Esophagus squamous epithelium (tissue), 4 donors: ENCODE measurements around the gene NNT.
"Not testable (repeated sequence)": the region's sequence is repeated elsewhere in the genome, so short reads cannot be mapped to it uniquely, and the experiment has no call there.

ENCODE experiments used
- POLR2A ChIP-seq, 4 donors: fragments of 450-650 bp; IDR thresholded peaks; one replicate each; pipeline ENCODE4 v1.6.1; 2017; ENCODE audit warnings: antibody characterized with exemption in 4 of 4, mild to moderate bottlenecking in 4 of 4, moderate library complexity in 3 of 4
- TF ChIP-seq, protein P1 (sequence below), 6 experiments: fragments of 450-650 bp in 4 of 6; fragments of 200-600 bp in 2 of 6; sonication (generic) in 2 of 6; IDR thresholded peaks; one replicate each; pipeline ENCODE4 v1.5.1; 2016 to 2019; ENCODE audit warnings: antibody characterized with exemption in 6 of 6, mild to moderate bottlenecking in 4 of 6, moderate library complexity in 4 of 6

DNA sequence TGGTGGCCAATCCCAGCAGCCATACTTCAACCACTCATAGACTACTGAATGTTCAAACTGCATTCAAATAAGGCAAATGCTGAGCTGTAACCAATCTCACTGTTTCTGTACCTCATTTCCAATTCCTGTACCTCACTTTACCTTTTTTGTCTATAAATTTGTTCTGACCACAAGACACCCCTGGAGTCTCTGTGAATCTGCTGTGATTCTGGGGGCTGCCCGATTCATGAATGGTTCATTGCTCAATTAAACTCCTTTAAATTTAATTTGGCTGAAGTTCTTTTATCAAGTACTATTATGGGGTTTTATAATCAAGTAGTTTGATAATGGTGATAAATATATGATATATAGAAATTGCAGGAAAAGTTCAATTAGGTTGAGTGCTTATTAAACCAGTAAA, 4.1 kb upstream of the NNT start:
- not testable (repeated sequence) for TF ChIP-seq POLR2A (IDR thresholded peaks at IDR 0.05)
- TF ChIP-seq, protein P1, sequence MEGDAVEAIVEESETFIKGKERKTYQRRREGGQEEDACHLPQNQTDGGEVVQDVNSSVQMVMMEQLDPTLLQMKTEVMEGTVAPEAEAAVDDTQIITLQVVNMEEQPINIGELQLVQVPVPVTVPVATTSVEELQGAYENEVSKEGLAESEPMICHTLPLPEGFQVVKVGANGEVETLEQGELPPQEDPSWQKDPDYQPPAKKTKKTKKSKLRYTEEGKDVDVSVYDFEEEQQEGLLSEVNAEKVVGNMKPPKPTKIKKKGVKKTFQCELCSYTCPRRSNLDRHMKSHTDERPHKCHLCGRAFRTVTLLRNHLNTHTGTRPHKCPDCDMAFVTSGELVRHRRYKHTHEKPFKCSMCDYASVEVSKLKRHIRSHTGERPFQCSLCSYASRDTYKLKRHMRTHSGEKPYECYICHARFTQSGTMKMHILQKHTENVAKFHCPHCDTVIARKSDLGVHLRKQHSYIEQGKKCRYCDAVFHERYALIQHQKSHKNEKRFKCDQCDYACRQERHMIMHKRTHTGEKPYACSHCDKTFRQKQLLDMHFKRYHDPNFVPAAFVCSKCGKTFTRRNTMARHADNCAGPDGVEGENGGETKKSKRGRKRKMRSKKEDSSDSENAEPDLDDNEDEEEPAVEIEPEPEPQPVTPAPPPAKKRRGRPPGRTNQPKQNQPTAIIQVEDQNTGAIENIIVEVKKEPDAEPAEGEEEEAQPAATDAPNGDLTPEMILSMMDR (IDR thresholded peaks at IDR 0.05) = not testable (repeated sequence)
